Measurements from ENCODE around the gene SCNN1B.

- TF ChIP-seq SCRT2 (tag by site-specific recombination; IDR thresholded peaks at IDR 0.05) (no peak), ZNF362 (tag by site-specific recombination; IDR thresholded peaks at IDR 0.05) (no peak), REST (tag by site-specific recombination; IDR thresholded peaks at IDR 0.05) (no peak), ZNF174 (tag by site-specific recombination; IDR thresholded peaks at IDR 0.05) (no peak), KLF10 (tag by site-specific recombination; IDR thresholded peaks at IDR 0.05) (no peak)
- TF ChIP-seq, protein P1, sequence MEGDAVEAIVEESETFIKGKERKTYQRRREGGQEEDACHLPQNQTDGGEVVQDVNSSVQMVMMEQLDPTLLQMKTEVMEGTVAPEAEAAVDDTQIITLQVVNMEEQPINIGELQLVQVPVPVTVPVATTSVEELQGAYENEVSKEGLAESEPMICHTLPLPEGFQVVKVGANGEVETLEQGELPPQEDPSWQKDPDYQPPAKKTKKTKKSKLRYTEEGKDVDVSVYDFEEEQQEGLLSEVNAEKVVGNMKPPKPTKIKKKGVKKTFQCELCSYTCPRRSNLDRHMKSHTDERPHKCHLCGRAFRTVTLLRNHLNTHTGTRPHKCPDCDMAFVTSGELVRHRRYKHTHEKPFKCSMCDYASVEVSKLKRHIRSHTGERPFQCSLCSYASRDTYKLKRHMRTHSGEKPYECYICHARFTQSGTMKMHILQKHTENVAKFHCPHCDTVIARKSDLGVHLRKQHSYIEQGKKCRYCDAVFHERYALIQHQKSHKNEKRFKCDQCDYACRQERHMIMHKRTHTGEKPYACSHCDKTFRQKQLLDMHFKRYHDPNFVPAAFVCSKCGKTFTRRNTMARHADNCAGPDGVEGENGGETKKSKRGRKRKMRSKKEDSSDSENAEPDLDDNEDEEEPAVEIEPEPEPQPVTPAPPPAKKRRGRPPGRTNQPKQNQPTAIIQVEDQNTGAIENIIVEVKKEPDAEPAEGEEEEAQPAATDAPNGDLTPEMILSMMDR (tag by site-specific recombination; IDR thresholded peaks at IDR 0.05): no peak
These were observed 14.1 kb downstream of the SCNN1B start for GRCh38 chr16:23316232-23316631.

Data from HEK293 (cell line).